D721Med (cell line): Measurements from ENCODE around the gene PGPEP1.
A peak's percentile ranks its signal among the peaks of the same experiment; 100 is the strongest.
"Not testable (repeated sequence)": the region's sequence is repeated elsewhere in the genome, so short reads cannot be mapped to it uniquely, and the experiment has no call there.

Source experiments
- DNase-seq: peaks from one replicate; pipeline ENCODE4 v3.0.0; 2011; ENCODE audit warnings: low spot score; ENCODE audit not compliant: insufficient read length
- FAIRE-seq: peaks from 2 replicates; lab custom pipeline; 2011; peaks lifted over from hg19 to GRCh38; lab: Jason Lieb, UNC
- CTCF ChIP-seq: IDR thresholded peaks from 2 replicates; pipeline ENCODE4 v1.5.1; 2012; ENCODE audit warnings: mild to moderate bottlenecking, control low read depth; ENCODE audit not compliant: insufficient read depth; ENCODE audit errors: missing control alignments

PGPEP1 gene

DNA sequence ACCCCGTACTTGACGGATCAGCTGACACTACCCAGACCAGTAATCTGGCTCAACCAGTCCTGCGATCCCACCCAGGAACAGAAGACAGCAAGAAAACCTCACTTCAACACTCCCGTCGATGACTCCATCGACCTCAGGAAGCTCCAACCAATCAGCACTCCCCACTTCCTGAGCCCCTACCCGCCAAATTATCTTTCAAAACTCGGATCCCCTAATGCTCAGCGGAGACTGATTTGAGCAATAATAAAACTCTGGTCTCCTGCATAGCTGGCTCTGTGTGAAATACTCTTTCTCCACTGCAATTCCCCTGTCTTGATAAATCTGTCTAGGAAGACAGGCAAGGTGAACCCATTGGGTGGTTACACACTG is 18.7 kb upstream of the PGPEP1 start:
- no peak for TF ChIP-seq CTCF
- FAIRE-seq, result no peak
- DNase-seq, result no peak

- FAIRE-seq (no peak), DNase-seq (no peak)
- TF ChIP-seq CTCF, result peak; percentile 22
Measured at GRCh38 chr19:18322318-18322758, 18.1 kb upstream of the PGPEP1 start.

- peak; percentile 17 for TF ChIP-seq CTCF
- DNase-seq, result peak; percentile 99
- no peak for FAIRE-seq
Measured at GRCh38 chr19:18322759-18323460, 17.5 kb upstream of the PGPEP1 start, which contains the start of gene LSM4. TSS of gene LSM4 (minus strand) at chr19:18323076. CDS start at chr19:18323020, 56 bp downstream.

DNA sequence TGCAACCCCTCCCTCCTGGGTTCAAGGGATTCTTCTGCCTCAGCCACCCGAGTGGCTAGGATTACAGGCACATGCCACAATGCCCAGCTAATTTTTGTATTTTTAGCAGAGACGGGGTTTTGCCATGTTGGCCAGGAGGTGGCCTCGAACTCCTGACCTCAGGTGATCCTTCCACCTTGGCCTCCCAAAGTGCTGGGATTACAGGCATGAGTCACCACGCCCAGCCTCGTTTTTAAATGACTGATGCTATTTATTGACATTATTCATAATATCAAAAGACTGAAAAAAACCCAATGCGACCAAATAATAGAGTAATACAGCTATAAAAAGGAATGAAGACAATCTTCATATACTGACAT is 16.0 kb upstream of the PGPEP1 start:
- DNase-seq, FAIRE-seq: not testable (repeated sequence)

DNA sequence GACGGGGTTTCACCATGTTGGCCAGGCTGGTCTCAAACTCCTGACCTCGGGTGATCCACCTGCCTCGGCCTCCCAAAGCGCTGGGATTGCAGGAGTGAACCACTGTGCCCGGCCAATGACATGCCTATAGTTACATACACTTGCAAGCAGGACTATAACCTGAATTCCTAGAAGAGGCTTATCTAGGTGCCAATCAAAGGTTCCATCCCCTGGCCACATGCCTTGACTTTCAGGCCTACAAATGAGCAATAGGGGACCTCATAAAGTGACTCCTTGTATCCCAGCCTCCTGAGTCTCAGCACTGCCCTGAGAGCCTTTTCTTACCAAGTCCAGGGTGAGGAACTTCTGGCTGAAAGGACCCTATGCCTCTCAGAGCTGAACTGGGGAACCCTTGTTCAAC is 13.6 kb upstream of the PGPEP1 start:
- no peak for TF ChIP-seq CTCF
- FAIRE-seq (no peak), DNase-seq (no peak)

- FAIRE-seq (peak; percentile 92), DNase-seq (peak; percentile 94)
- TF ChIP-seq CTCF, result peak; percentile 95
Measured at GRCh38 chr19:18328340-18329034, 11.9 kb upstream of the PGPEP1 start.

DNA sequence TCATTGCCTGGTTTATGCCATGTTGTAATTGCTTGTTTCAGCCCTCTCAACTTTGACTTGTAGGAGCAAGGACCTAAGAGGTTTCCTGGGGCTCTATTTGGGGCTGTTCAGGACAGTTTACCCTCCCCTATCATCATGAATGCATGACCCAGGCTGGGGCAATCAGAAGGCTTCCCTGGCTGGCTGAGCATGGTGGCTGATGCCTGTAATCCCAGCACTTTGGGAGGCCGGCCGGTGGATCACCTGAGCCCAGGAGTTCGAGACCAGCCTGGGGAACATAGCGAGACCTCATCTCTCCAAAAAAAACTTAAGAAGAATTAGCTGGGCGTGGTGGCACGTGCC is 11.4 kb upstream of the PGPEP1 start:
- FAIRE-seq (no peak), DNase-seq (no peak)
- no peak for TF ChIP-seq CTCF
